Measurements from ENCODE around the gene SSBP3.
A peak's percentile ranks its signal among the peaks of the same experiment; 100 is the strongest.
"Not testable (repeated sequence)": the region's sequence is repeated elsewhere in the genome, so short reads cannot be mapped to it uniquely, and the experiment has no call there.

The SSBP3 gene

GRCh38 chr1:54237586-54237985 is 168.6 kb downstream of the SSBP3 start:
- no peak for DNase-seq

DNA sequence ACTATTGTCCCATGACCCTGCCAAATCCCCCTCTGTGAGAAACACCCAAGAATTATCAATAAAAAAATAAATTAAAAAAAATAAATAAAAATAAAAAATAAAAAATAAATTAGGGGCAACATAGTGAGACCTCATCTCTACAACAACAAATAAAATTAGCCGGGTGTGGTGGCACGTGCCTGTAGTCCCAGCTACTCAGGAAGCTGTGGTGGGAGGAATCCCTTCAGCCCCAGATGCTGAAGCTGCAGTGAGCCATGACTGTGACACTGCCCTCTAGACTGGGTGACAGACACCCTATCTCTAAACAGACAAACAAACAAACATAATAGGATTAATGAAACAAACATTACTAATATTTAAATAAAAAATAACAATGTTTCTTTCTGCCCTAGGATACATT is 171.9 kb downstream of the SSBP3 start:
- no peak for DNase-seq

GRCh38 chr1:54233196-54233595 is 173.0 kb downstream of the SSBP3 start:
- DNase-seq, result not testable (repeated sequence)

DNA sequence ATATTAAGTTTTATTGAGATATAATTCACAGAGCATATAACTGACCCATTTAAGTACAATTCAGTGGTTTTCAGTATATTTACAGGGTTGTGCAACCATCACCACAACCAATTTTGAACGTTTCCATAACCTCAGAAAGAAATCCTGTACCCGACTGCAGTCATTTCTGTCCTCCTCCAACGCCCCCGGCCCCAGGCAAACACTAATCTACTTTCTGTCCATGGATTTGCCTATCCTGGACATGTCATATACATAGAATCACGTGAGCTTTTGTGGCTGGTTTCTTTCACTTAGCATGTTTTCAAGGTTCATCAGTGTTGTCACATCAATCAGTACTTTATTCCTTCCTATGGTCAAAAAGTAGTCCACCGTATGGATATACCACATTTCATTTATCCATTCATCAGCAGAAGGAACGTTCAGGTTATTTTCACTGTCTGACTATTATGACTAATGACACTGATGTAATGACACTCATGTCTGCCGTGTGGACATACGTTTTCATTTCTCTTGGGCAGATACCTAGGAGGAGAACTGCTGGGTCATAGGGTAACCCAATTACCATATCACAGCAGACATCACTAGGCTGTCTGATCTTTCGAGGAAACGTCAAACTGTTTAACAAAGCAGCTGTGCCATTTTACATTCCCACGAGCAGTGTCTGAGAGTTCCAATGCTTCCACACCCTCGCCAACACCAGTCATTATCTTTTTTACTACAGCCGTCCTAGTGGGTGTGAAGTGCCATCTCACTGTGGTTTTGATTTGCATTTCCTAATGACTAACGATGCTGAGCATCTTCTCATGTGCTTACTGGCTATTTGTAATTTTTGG is 175.5 kb downstream of the SSBP3 start:
- DNase-seq, result no peak

DNA sequence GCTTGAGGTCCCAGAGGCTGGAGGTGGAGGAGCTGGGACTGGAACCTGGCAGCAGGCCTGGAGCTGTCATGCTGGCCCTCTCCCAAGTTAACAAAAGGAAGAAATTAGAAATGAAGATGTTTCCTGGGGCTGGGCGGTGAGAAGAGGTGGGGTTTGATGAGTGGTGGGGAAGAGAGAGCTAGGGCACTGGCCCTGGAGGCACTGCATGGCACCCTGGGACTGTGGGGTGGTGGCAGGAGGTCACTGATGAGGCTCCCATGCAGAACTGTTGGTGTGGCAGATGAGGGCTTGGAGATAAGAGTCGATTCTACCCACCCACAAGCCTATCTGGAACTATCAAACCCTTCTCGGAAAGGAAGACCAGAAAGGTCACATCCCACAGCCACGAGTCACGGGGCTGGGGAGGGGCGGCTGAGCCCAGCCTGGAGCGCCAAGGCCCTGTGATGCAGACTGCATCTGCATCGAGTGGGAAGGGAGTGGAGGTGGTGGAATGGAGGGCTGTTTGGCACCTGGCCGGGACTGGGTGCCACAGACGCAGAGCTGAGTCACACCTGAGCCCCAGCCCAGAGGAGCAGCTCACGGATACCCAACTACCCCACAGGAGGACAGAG is 176.8 kb downstream of the SSBP3 start:
- DNase-seq, result peak; percentile 83

GRCh38 chr1:54228638-54229079 is 177.5 kb downstream of the SSBP3 start:
- no peak for DNase-seq

DNA sequence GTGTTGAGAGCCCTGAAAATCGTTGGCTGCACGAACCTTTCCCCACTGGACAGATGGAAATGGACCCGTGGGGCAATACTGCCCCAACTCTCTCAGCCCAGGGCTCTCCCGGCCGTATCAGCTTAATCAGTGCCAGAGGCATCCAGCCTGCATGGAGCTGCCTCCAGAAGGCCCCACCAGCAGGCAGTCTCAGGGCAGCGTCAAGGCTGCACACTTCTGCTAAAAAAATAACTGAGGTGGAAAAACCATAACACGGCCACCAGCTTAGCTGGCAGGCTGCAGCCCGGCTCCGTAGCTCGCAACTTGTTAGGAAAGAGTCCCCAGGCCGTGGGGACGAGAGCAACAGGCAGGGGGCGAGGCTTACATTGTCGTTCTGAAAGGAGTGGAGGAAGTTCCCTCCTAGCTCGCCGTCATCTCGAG is 178.3 kb downstream of the SSBP3 start:
- no peak for DNase-seq

DNA sequence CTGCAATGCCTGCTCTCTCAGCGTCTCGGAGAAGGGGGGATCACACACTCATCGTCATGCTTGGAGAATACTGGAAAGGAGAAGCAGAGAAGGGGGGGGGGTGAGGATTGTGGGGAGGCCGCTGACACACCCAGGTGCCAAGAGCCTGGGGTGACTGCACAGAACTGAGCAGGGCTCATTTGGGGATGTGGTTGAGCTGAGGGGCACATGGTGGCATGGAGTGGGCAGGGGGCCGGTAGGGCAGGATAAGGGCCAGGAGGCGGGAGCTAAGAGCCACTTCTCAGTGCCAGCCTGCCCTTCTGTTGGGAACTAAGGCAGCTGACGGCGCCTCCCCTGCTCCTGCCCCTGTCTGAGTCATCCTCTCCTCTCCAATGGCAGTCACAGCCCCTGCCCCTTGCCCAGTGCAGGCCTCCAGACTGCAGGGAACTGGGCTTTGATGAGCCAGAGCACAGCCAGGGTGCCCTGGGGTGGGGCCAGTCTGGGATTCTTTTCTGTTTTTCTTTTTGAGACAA is 179.0 kb downstream of the SSBP3 start:
- peak; percentile 33 for DNase-seq

DNA sequence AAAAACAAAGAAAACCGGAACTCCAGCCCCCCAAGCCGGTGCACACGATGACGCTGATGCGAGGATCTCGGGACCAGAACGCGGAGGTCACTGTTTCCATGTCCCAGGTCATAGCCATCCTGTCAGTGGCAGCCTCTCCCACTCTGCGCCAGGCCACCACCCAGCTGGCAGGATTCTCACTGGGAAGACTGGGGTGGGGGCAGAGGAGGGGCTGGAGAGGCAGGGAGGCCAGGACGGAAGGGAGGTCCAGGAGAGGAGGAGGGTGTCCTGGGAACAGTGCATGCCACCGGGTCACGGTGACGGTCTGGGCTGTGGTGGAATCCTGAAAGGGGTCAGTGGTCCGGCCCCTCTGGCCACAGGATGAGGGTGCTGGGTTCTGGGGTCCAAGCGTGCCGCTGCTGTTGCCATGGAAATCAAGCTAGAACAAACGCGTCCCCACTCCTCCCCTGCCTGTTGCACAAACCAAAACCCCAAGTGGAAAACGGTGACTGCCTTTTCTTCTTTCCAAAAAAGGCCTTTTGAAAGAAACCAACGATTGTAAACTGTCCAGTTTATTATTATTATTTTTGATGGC is 180.1 kb downstream of the SSBP3 start:
- DNase-seq, result no peak

DNA sequence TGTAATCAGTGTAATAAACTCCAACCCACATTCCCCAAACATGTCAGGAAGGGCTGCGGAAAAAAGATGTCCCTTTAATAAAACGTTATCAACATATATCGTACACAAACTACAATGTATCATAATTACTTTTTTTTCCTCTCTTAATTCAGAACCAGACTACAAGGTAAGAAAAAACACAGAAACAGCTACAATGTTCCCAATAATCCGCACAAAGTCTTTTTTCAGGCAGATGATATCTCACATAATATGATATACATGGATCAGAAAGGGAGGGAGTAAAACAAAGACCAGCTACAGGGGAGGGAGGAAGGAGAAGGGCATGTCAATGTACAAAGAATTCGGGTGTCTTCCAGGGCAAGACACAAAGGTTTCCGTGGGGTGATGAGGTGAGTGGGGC is 180.8 kb downstream of the SSBP3 start:
- DNase-seq, result no peak

GRCh38 chr1:54224233-54224632 is 182.0 kb downstream of the SSBP3 start:
- DNase-seq, result no peak

DNA sequence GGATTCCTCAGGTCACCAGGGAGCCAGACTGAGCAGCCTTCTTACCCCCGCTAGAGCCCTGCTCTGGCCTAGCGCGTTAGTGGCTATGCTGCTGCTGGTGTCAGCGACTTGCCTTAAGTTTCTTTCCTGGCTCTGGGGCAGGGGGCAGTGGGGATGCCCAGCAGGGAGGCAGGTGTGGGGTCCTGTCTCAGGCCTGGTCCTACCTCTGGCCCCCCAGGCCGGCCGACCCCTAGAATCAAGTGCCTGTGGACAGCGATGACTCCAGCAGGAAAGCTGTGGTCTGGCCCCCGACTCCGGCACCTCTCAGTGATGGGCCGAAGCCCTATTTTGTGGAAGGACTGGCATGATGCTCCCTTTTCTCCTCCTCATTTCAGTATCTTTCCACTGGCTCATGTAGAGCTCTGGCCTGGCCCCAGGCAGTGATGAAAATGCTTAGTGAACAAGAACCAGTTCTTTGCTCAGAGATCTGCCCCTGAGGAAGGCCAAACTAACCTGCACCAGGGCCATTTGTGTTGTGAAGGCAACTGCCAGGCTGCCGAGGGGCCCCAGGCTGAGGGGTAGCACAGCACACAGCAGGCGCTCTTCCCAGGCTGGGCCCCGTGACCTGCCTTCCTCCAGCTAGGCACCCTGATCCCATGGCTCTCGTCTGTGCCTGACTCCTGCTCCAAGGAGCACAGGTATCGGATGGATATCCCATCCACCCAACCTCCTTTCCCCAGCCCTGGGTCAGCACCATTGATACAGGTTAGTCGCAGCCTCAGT is 182.6 kb downstream of the SSBP3 start:
- no peak for DNase-seq

DNA sequence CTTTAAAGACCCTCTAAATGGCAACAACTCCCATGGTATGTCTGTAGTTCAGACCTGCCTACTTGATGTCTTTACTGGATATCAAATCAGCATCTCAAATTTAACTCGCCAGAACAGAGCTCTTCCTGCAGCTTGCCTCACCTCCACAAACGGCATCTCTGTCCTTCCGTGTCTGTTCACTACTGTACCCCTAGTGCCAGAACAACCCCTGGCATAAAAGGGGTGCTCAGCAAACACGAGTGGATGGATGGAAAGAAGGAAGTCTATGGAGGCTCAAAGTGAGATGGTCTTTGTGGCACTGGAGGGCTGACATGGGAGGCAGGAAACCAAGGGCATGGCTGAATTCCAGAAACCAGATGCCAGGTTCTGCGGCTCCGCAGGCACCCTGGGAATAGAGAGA is 183.5 kb downstream of the SSBP3 start:
- no peak for DNase-seq

GRCh38 chr1:54221867-54222484 is 184.2 kb downstream of the SSBP3 start:
- no peak for DNase-seq

- DNase-seq, result no peak
Observed at GRCh38 chr1:54221113-54221834, 184.9 kb downstream of the SSBP3 start.

- DNase-seq, result peak; percentile 41
Observed at GRCh38 chr1:54220004-54220811, 186.0 kb downstream of the SSBP3 start.

DNA sequence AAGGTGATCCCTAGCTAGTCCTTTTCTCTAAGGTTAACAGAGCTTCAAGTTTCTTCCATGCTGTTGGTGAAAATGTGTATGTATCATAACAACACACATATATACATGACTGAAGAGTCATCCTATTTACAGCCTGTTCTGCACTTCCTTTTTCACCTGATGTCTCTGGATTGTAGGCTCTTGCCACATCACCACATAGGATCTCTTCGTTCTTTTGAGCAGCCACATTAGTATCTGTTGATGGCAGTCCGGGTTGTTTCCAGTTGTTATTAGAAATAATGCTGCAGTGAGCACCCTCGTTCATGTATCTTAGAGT is 186.5 kb downstream of the SSBP3 start:
- no peak for DNase-seq

- DNase-seq, result no peak
Observed at GRCh38 chr1:54218883-54219687, 187.1 kb downstream of the SSBP3 start.

- no peak for DNase-seq
Observed at GRCh38 chr1:54215523-54215922, 190.7 kb downstream of the SSBP3 start.

GRCh38 chr1:54212872-54213271 is 193.3 kb downstream of the SSBP3 start:
- DNase-seq, result no peak

Data from fibroblast of upper back skin (primary cell).